DLD1 (cell line): ENCODE measurements around the gene RPL37.
"Not testable (repeated sequence)": the region's sequence is repeated elsewhere in the genome, so short reads cannot be mapped to it uniquely, and the experiment has no call there.

Experiments used
- in situ Hi-C: cut with HindIII; loops from 2 replicates; pipeline ENCODE4 v1.10.0; 2017; ENCODE audit warnings: low sequenced_read_pairs

Gene RPL37

DNA sequence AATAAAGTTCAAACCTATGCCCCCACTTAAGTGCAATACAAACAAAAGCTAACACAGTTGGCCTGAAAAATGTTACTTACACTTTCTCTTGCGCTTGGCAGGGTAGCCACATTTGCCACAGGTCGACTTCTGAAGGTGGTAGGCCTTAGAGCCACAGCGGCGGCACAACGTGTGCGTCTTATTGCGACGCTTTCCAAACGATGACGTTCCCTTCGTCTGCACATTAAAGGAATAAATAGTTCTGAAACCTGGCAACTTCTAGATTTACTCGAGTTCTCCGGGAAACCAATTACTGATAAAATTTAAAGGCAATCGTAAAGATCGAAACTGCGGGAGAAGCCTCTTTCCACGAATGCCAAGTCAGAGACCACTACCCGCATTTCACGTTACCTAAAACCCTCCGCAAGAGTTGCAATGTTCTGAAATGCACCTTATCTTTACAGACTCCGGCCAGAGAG is 602 bp downstream of the RPL37 start:
- in situ Hi-C loops, result no loop called here

DNA sequence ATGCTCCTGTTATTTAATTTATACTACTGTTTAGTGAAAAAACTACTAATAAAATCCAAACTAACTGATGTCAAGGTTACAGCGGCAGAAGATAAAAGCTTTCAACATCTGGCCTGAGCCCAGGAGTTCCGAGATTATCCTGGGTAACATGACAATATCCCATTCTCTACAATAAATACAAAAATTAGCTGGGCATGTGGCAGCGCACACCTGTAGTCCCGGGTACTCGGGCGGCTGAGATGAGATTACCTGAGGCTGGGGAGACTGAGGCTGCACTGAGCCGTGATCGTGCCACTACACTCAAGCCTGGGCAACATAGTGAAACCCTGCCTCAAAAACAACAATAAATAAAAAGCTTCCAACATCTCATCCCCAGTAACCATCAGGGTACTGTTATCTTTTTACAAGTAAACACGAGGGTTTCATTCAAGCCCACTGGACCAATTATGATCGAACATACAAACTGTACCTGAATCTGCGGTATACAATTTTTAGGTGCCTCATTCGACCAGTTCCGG is 1.3 kb downstream of the RPL37 start:
- in situ Hi-C loops, result no loop called here

DNA sequence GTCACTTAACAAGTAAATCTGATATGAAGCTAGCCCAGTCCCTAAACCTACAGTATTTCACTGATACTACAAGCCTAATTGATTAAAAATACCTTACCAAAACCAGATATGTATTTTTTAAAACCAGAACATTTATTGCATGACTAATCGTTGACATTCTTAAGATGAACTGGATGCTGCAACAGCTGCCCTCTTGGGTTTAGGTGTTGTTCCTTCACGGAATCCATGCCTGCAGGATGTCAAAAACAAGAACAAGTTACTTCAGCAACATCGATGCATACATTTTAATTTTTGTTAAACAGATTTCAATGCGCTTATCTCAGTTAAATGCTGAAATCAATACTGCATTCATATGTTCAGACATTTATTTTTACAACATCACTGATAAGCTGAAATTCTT is 2.7 kb downstream of the RPL37 start:
- in situ Hi-C loops, result no loop called here

DNA sequence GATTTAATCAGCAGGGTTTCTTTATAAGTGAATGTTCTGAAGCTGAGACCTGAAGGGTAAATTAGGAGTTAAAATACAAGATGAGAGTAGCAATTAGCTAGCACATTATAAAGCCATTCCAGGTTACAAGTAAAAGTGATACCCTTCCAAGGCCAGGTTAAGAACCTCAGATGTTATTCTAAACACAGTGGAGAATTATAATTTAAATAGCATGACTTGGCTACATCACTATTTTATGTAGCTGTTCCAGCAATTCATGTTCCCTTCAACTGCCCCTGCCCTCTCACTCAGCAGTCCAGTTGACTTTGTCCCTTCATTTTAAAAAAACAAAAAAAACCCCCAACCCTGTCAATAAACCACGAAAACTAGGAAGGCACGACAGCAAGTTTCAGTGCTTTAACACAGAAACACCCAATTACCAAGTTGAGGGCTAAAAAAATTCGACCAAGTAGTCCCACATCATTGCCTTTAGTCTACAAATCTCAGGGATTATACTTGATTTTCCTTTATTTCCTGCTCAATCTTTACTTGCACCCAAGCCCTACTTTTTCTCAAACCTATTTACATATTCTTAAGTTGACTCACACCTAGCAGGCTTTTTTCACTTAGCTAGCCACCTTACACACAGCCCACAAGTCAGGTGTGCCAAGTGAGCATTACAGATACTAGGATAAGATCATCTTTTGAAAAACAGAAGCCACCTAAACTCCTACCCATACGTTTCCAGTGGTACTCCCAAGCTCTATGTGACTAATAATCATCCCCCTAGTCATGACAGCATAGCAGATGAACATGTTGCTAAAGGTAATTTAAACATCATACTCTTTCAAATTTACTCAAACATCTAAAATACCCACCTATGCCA is 3.4 kb downstream of the RPL37 start:
- in situ Hi-C loops, result no loop called here

DNA sequence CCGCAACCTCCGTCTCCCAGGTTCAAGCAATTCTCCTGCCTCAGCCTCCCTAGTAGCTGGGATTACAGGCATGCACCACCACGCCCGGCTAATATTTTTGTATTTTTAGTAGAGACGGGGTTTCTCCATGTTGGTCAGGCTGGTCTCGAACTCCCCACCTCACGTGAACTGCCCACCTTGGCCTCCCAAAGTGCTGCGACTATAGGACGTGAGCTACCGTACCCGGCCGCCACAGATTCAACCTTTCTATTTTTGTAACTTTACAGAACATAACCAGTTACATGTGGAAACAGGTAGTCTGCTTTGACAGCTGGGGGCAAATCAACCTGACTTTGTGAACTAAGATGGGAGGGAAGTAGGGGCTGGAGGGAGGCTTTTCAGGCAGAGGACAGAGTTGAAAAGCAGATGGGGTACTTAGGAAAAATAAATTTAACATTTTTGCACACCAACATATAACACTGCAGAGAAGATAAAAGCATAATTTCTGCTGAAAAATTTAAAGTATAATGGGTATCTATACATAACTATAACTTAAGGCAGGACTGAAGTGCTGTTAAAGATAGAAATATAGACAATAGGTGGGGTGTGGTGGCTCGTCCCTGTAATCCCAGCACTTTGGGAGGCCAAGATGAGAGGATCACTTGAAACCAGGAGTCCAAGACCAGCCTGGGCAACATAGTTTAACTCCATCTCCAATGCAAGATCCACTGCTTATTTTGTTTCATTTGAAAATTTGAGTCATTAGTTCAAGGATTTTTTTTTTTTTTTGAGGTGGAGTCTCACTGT is 5.1 kb downstream of the RPL37 start:
- in situ Hi-C loops, result no loop called here

DNA sequence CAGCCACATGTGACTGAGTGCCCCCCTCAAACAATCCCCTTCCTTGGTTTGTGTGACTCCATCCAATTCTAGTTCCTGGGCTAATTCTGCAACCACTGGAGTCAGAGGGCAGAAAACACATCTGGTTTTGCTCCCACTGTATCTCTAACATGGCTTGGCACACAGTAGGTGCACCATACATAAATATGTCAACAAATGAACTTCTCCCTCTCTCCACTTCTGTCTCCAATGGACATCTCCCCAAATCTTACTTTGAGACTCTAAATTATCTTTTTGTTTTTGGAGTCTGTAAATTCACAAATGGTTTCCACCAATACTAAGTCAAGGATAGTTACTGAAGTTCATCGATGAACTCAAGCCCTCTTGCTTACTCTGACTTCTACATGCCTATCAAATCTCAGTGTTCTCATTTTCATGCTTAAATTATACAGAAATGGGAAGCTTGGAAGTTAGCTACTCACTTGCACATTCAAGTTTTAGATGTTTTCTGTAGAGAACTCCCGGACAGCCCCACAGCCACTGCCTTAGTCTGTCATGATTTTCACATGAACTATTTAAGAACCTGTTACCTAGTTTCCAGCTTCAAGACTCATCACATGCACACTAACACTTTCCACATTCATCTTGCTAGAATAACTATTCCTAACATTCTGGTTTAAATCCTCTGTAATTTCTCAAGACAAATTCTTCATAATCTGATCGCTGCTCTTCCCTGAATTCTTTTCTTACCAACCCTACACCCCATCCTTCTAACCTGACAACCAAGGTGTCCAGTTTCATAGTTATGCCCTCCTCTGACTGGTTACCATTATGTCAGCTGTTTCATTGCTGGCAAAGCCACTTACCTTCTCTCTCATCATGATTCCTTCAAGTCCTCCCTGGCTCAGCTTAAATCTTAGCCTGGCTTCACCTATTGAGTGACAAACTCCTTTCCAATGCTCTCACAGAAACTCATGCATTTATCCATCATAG is 6.0 kb downstream of the RPL37 start:
- in situ Hi-C loops, result no loop called here

DNA sequence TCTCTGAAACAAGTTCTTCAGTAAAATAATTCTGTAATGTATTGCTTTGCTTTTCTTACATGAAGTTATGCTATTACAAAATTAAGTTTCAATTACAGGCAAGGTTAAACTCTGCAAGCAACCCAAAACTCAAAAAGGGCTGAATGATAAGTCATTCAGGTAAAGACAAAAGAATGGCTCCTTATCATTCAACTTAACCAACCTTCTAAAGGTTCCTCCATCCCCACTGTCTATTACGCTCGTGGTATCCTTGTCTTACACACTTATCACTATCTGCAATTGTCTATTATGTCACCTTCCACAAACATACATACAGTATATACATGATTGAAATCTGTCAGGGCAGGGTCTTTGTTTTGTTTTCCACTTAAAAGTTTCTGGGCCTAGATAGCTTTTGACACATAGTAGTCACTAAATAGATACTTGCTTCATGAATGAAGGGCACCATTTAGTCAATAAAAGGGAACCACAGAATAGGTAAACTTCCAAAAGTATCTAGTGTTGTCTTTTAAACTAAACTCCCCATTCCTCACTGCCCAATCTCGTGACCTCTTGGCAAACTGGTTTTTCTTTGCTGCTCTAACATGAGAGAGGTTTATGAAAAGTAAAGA is 6.9 kb downstream of the RPL37 start:
- in situ Hi-C loops, result no loop called here

DNA sequence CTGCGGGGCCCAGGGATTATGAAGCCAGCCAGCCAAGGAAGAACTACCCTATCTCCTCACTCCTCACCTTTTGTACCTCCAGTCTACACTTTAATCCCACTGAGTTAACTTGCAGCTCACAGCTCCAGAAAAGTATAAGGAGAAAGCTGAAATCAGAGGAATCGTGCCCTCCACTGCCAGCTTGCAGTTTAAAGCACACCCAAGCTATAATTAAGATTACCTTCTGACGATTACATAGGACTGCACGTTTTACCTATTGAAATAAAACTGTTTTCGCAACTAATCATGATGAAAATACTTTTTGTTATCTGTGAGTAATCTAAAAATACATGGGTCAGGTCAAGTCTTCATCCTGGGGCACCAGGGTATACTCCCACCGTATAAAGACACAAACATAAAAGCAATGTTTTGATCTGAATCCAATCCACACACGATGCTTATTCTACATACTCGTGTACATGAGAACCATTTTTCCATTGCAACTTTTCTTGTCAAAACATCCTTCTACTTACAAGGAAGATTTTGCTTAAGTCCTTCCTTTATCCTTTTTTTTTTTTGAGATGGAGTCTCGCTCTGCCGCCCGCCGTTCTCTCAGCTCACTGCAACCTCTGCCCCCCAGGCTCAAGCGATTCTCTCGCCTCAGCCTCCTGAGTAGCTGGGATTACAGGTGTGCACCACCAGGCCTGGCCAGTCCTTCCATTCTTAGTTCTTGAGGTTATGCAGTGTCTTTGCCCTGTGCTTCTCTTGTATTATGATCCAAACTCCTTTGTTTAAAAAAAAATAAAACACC is 7.6 kb downstream of the RPL37 start:
- in situ Hi-C loops, result no loop called here

DNA sequence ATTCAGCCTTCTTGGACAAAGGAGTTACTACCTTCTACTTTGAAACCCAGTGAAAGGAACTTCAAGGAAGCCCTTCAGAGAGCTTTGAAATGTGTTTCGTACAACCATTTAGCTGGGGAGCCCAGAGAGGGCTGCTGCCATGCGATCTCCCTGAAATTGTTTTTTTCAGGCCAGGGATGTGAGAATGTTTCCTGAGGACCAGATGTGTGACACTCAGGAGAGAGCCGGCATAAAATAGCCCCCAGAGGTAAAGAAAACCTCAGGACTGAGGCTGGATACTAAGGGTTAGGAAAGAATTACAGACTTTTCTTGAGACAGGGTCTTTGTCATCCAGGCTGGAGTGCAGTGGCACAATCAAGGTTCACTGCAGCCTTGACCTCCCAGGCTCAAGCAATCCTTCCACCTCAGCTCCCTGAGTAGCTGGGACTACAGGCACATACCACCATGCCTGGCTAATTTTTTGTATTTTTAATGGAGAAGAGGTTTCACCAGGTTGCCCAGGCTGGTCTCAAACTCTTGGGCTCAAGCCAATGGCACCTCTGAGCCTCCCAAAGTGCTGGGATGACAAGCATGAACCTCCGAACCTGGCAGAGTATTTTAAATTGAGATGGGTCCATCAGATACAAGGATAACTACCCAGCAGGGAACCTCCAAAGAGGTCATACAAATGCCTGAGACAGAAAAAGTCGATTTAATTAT is 8.4 kb downstream of the RPL37 start:
- in situ Hi-C loops, result no loop called here

DNA sequence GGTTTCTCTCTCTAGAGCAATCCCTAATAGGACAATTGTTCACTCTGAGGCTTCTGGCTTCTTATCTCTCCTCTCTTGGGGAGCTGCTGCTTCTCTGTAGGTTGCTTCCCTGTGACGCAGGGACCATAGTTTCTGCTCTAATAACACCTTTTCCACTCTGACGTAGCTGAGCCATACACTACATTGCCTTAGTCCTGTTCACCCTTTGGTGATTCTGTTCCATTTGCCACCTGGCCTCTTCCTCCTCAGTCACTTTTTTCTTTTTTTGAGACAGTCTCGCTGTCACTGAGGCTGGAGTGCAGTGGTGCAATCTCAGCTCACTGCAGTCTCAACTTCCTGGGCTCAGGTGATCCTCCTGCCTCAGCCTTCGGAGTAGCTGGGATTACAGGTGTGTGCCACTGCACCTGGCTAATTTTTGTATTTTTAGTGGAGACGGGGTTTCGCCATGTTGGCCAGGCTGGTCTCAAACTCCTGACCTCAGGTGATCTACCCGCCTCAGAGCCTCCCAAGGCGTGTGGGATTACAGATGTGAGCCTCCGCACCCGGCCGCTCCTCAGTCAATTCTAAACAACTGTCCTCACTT is 9.5 kb downstream of the RPL37 start:
- in situ Hi-C loops, result not testable (repeated sequence)

DNA sequence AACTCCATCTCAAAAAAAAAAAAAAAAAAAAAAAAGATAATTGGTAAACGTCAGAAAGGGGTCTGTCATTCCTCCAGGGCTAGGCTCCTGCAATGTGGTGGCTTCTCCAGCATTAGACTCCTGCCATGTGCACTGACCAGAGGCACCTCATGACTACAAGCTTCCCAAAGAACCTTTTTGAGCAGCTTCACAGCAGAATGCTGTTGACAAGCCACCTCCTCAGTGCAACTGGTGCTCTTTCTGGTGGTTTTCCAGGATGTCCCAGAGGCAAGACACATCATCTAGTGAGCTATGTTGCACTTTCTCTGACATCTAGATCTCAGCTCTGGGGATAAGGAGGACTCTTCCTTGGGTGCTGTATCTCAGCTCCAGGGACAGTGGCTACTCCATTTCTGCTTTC is 11.6 kb downstream of the RPL37 start:
- in situ Hi-C loops, result no loop called here

DNA sequence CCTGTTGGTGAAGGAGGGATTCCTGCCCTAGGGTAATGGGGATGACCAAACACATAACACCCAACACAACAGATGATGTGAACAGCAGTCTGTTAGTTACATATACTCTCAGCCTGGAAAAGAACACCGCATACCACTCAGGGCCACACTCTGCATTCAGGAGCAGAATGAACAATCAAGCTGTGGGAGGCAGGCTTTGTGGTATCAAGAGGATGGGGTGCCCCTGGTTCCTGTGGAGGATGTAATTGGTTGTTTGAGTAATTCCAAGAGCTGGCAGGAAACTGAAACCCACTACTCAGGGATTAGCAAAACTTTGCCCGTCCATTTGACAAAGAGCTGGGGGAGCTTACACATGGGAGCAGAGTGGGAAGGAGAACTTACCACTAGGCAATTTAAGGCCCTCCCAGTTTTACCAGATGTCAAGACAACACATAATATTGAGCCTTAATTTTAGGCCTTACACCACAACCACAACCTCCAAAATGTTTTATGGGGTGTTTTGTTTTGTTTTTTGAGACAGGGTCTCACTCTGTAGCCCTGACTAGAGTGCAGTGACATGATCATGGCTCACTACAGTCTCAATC is 21.2 kb downstream of the RPL37 start:
- in situ Hi-C loops, result no loop called here

DNA sequence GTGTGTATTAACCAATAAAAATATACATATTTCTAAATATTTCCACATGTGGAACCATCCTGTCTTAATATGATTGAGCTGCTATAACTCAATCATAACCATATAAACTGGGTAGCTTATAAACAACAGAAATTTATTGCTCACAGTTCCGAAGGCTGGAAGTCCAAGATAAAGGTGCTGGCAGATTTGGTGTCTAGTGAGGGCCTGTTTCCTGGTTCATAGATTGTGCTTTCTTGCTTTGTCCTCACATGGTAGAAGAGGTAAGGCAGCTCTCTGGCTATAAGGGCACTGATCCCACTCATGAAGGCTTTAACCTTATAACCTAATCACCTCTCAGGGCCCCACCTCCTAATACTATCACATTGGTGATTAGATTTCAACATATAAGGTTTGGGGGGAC is 22.9 kb downstream of the RPL37 start:
- in situ Hi-C loops, result no loop called here

DNA sequence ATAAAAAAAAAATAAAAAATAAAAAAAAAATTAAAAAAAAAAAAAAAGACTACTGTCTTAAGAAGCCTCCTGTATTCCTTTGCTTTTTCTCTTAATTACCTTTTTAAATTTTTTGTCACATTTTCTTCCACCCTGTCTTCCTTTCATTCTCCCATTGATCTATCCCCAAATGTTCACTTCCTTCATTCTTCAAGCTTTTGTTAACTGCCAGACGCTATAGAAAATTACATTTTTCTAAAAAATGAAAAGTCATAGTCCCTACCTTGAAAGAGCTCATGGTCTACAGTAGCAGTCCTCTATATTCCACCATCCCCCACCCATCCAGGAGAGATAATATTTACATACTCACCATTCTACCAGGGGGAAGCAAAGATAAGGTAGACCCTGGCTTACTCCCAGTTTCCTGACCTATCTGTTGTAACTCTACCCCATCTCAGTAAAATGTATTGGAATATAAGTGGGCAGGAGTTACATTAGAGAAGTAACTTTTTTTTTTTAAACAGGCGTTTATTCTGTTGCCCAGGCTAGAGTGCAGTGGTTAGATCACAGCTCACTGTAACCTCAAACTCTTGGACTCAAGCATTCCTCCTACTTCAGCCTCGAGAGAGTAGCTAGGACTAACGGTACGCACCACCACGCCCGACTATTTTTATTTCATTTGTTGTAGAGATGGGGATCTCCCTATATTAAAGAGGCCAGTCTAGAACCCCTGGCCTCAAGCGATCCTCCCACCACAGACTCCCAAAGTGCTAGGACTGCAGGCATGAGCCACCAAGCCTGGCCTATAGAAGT is 33.1 kb downstream of the RPL37 start:
- in situ Hi-C loops, result no loop called here

DNA sequence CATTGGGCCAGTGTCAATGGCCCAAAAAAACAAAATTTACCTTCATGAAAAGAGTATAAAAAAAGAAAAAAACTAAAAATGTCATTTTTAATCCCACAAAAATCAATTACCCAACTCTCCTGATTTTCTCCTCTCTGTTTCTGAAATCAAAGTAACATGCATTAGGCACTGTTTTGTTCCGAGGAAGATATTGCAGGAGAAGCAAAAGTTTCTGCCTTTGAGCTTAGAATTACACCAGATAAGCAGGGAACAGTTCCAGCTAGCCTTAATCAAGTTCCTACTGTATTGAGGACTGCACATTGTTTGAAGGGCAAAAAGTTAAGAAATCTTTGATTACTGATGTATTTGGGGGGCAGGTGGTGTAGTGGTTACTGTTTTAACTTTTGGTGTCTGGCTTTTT is 35.8 kb downstream of the RPL37 start:
- in situ Hi-C loops, result no loop called here

DNA sequence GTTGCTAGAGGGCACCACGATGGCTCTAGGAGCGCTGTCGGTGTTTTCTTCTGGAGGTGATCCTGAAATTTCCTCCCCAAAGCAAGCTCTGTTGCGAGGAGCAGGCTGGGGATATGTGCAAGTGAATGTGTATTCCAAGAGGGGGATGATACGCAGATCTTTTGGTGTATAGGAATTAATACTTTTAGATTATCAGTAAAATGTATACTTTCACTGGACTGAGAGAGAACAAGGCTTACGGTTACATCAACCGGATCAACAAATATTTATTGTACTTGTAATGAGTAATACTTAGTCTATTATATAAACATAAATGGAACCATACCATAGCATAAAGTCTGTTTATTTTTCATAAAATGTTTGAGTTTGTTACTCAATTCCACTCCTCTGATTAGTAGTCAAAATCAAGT is 36.2 kb downstream of the RPL37 start:
- in situ Hi-C loops, result no loop called here

DNA sequence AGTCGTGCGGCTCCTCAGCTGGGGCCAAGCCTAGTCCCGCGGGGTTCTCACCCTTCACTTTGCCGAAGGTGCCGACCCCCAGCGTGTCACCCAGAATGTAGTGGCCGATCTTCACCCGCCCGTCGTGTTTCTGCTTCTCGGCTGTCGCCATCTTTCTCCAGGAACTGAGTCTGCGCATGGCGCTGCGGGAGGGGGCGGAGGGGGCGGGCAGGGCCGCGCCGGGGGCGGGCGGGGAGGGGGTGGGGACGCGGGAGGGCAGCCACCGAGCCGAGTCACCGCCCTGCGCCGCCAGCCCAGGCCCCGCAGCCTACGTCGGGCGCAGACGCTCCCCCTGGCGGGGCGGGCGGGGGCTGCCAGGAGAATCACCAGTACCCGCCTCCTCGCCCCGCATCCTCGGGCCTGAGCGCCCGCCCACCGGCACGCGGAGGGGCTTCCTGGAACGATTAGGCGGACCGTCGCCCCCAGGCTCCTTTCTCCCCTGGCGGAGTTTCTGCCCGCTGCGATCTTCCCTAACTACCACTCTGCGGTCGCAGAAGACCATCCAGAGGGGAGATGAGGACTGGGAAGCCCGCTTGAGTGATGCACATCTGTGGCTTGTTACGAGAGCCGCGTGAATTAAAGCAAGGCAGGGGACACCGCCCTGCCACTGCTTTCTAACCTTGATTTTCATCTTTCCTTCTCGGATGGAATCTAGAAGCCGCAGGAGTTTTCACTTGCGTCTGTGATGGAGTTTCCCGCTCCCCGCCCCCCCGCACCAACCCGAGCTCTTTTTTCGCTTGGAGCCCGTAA is 36.8 kb downstream of the RPL37 start, which contains the start of gene PRKAA1:
Gene PRKAA1, minus strand, starts transcription at position 363 of the 789 bp plus-strand sequence. Its CDS starts 185 bp downstream, at position 178.
- in situ Hi-C loops, result no loop called here
